DOHH2 (cell line): ENCODE measurements around the gene ARHGAP4.

Experiments
- H3F3A ChIP-seq: fragments of 200-600 bp; sonication (generic), shearing (Covaris generic); 2 replicates; pipeline ENCODE4 v1.6.0; 2016; ENCODE audit warnings: antibody characterized with exemption, mild to moderate bottlenecking; ENCODE audit not compliant: control insufficient read depth, insufficient read depth
- H3K27ac ChIP-seq: fragments of 200-600 bp; sonication (generic); 2 replicates; pipeline ENCODE4 v1.5.1; 2014; ENCODE audit warnings: low read depth, mild to moderate bottlenecking, low read length, moderate library complexity
- H3K27me3 ChIP-seq: fragments of 200-600 bp; sonication (generic); 2 replicates; pipeline ENCODE4 v1.6.1; 2014; ENCODE audit warnings: mild to moderate bottlenecking, low read length, mixed read lengths; ENCODE audit not compliant: control insufficient read depth
- H3K36me3 ChIP-seq: fragments of 200-600 bp; sonication (generic); 2 replicates; pipeline ENCODE4 v1.6.1; 2014; ENCODE audit warnings: mild to moderate bottlenecking, low read length, moderate library complexity, mixed read lengths; ENCODE audit not compliant: control insufficient read depth
- H3K4me1 ChIP-seq: fragments of 200-600 bp; sonication (generic); 2 replicates; pipeline ENCODE4 v1.6.1; 2014; ENCODE audit warnings: mild to moderate bottlenecking, low read length, mixed read lengths; ENCODE audit not compliant: control insufficient read depth
- H3K4me2 ChIP-seq: fragments of 200-600 bp; sonication (generic); 2 replicates; pipeline ENCODE4 v1.6.0; 2014; ENCODE audit warnings: mild to moderate bottlenecking, low read length, moderate library complexity
- H3K4me3 ChIP-seq: fragments of 200-600 bp; sonication (generic); 2 replicates; pipeline ENCODE4 v1.5.1; 2014; ENCODE audit warnings: mild to moderate bottlenecking, low read length, mixed read lengths
- H3K79me2 ChIP-seq: fragments of 200-600 bp; sonication (generic); 2 replicates; pipeline ENCODE4 v1.6.1; 2014; ENCODE audit warnings: mild to moderate bottlenecking, low read length, mixed read lengths; ENCODE audit not compliant: control insufficient read depth
- H3K9me2 ChIP-seq: fragments of 200-600 bp; sonication (generic); replicated peaks from 2 replicates; pipeline ENCODE4 v1.6.1; 2014; ENCODE audit warnings: mild to moderate bottlenecking, low read length, mixed read lengths; ENCODE audit not compliant: control insufficient read depth
- H3K9me3 ChIP-seq: fragments of 200-600 bp; sonication (generic); 2 replicates; pipeline ENCODE4 v1.6.1; 2014; ENCODE audit warnings: antibody characterized with exemption, low read length, mixed read lengths; ENCODE audit not compliant: control insufficient read depth, insufficient read depth
- H4K20me1 ChIP-seq: fragments of 200-600 bp; sonication (generic); 2 replicates; pipeline ENCODE4 v1.6.0; 2014; ENCODE audit warnings: low read depth, mild to moderate bottlenecking, antibody characterized with exemption, low read length, moderate library complexity; ENCODE audit not compliant: control insufficient read depth, insufficient read depth
- EZH2phosphoT487 ChIP-seq: fragments of 200-600 bp; sonication (generic); IDR thresholded peaks from 2 replicates; pipeline ENCODE4 v1.6.1; 2017; ENCODE audit warnings: borderline replicate concordance, mild to moderate bottlenecking, antibody characterized with exemption, low read length, moderate library complexity, mixed read lengths
- TF ChIP-seq, protein P1 (sequence below): fragments of 200-600 bp; sonication (generic); IDR thresholded peaks from one replicate; pipeline ENCODE4 v1.5.1; 2014; ENCODE audit warnings: antibody characterized with exemption, mild to moderate bottlenecking, low read depth, low read length; ENCODE audit not compliant: poor library complexity, severe bottlenecking

The ARHGAP4 gene

DNA sequence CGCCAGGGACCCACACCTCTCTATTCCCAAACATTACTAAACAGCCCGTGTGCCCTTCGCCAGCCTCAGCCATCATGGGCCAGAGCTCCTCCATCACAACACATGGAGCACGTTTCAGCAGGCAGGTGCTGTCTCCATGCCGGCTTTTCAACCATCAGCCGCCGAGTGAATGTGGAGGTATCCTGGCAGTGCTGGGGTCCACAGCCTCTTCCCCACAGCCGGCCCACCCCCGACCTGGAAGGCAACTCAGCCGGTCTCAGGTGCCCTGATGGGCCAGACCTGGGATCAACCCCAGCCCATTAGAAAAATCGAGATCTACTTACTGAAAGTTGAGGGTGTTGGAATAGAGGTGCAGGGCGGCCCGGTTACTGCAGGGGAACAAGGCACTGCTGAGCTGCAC, 5.7 kb upstream of the ARHGAP4 start:
- peaks cover 40% of the 10 kb centered on the region for H3K36me3 ChIP-seq
- H3K27me3 ChIP-seq = no peaks in the 10 kb centered on the region
- TF ChIP-seq, protein P1, sequence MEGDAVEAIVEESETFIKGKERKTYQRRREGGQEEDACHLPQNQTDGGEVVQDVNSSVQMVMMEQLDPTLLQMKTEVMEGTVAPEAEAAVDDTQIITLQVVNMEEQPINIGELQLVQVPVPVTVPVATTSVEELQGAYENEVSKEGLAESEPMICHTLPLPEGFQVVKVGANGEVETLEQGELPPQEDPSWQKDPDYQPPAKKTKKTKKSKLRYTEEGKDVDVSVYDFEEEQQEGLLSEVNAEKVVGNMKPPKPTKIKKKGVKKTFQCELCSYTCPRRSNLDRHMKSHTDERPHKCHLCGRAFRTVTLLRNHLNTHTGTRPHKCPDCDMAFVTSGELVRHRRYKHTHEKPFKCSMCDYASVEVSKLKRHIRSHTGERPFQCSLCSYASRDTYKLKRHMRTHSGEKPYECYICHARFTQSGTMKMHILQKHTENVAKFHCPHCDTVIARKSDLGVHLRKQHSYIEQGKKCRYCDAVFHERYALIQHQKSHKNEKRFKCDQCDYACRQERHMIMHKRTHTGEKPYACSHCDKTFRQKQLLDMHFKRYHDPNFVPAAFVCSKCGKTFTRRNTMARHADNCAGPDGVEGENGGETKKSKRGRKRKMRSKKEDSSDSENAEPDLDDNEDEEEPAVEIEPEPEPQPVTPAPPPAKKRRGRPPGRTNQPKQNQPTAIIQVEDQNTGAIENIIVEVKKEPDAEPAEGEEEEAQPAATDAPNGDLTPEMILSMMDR = no peak
- no peak for TF ChIP-seq EZH2phosphoT487
- H3K4me2 ChIP-seq = no peak overlapping the region
- peaks cover 28% of the 10 kb centered on the region for H3K4me1 ChIP-seq
- H3K9me2 ChIP-seq = no peaks in the 10 kb centered on the region
- H4K20me1 ChIP-seq = no peaks in the 10 kb centered on the region
- H3K27ac ChIP-seq = no peak overlapping the region
- H3K4me3 ChIP-seq = no peak overlapping the region
- peaks cover 29% of the 10 kb centered on the region for H3K79me2 ChIP-seq
- H3K9me3 ChIP-seq = no peaks in the 10 kb centered on the region
- peaks cover 9% of the 10 kb centered on the region; the same call in 1 of the 2 replicates for H3F3A ChIP-seq

DNA sequence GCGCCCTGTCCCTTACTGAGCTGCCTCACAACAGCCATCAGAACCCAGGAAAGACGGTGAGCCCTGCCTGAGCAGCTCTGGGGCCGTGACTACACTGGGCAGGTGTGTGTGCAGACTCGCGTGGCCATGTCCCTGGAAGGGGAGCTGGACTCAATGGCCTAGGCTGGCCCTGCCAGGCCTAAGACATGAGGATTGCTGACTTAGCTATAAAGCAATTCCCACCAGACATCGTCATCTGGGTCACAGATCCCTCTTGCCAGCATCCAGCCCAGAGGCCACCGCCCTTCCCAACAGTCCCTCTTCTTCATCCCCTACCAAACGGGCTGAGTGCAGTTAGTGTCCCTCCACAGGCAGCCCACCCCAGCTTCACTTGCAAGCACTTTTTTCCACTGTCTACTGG, 5.1 kb upstream of the ARHGAP4 start:
- Histone ChIP-seq H3K27me3 (no peaks in the 10 kb centered on the region), H3K4me1 (peaks cover 32% of the 10 kb centered on the region), H3K27ac (no peak overlapping the region)

DNA sequence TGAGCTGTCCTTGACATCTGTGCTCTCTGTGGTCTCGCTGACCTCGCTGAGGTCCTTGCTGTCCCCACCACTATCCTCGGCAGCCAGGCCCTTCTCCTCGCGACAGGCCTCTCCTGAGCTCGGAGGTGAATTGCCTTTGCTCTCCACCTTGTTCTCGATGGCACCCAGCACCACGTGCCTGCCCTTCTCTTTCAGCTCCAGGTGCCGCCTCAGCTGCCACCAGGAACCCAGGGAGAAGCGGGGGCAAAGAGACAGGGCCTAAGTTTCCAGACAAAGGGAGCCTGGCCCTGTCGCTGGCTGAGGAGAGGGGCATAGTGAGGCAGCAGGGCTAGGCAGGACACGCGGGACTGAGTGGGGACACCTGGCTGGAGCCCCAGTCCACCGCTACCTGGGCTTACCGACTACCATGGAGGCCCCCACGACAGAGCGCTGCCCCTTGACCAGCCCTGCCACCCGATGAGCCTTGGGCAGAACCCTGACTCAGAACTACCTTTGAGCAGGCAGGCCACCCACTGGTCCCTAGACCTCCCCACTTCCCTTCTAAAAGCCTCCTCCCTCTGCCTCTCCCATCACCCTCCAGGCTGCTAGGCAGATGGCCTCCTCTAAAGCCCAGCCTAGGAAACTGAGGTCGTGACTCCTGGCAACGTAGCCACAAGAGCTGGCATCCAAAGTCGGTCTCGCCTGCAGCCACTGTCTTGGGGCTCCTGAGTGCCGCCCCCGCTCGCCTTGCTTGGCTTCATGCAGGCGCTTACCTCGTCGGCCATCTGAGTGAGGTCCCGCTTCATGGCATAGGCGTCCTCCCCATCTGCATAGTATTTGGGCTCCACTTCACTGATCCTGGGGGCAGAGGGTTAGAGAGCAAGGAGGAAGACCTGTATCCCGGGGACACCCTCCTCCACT, 4.2 kb upstream of the ARHGAP4 start:
- H3K4me1 ChIP-seq = peaks cover 29% of the 10 kb centered on the region
- H3K4me2 ChIP-seq = peak overlapping the region; percentile 64
- H3K9me3 ChIP-seq = no peaks in the 10 kb centered on the region
- H3K27me3 ChIP-seq = no peaks in the 10 kb centered on the region
- H3K9me2 ChIP-seq = no peaks in the 10 kb centered on the region
- peaks cover 9% of the 10 kb centered on the region; the same call in 1 of the 2 replicates for H3F3A ChIP-seq
- TF ChIP-seq EZH2phosphoT487 = no peak
- TF ChIP-seq, protein P1 = no peak
- H3K79me2 ChIP-seq = peaks cover 31% of the 10 kb centered on the region
- no peak overlapping the region; the same call in 1 of the 2 replicates for H3K4me3 ChIP-seq
- H3K27ac ChIP-seq = peak overlapping the region; percentile 63; the same call in 1 of the 2 replicates
- peaks cover 49% of the 10 kb centered on the region for H3K36me3 ChIP-seq
- no peaks in the 10 kb centered on the region for H4K20me1 ChIP-seq

More for the DNA sequence above, 5.1 kb upstream of the ARHGAP4 start:
- no peaks in the 10 kb centered on the region for H3K9me2 ChIP-seq
- H3K9me3 ChIP-seq = no peaks in the 10 kb centered on the region
- no peak overlapping the region for H3K4me2 ChIP-seq
- H3F3A ChIP-seq = peaks cover 9% of the 10 kb centered on the region; the same call in 1 of the 2 replicates
- H4K20me1 ChIP-seq = no peaks in the 10 kb centered on the region
- TF ChIP-seq EZH2phosphoT487 = no peak
- TF ChIP-seq, protein P1 = no peak
- peaks cover 29% of the 10 kb centered on the region for H3K79me2 ChIP-seq
- peaks cover 43% of the 10 kb centered on the region for H3K36me3 ChIP-seq
- no peak overlapping the region for H3K4me3 ChIP-seq
